ENCODE data around the gene TET2. TPM values are rescaled to one million over a fixed set of nuclear protein-coding genes. Genes with fewer than 3 reads are reported as not detected.
"Not testable (repeated sequence)": the region's sequence is repeated elsewhere in the genome, so short reads cannot be mapped to it uniquely, and the experiment has no call there.

TET2 gene
- total RNA-seq, 1 donor from 2014 or later = 52.4 TPM

DNA sequence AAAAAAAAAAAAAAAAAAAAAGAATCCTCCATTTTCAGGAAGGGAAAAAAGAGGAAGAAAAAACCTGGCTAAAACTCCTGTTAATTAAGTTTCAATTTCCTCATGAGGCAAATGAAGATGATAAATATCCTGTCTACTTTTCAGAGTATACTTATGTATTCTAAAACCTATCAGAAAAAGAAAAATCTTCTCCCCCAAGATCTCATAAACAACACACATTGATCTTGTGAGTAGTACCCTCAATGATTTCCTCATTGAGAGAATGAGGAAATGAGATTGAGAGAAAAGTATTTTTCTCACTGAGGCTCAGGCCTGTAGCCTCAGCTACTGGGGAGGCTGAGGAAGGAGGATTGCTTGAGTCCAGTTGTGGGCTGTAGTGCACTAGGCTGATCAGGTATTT is 146.7 kb downstream of the TET2 start:
- no peak for DNase-seq

DNA sequence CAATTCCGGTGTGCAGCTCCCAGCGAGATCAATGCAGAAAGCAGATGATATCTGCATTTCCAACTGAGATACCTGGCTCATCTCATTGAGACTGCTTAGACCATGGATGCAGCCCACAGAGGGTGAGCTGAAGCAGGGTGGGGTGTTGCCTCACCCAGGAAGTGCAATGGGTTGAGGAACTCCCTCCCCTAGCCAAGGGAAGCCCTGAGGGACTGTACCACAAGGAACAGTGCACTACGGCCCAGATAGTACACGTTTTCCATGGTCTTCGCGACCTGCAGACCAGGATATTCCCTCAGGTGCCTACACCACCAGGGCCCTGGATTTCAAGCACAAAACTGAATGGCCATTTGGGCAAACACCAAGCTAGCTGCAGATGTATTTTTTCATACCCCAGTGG is 150.0 kb downstream of the TET2 start:
- no peak for DNase-seq

DNA sequence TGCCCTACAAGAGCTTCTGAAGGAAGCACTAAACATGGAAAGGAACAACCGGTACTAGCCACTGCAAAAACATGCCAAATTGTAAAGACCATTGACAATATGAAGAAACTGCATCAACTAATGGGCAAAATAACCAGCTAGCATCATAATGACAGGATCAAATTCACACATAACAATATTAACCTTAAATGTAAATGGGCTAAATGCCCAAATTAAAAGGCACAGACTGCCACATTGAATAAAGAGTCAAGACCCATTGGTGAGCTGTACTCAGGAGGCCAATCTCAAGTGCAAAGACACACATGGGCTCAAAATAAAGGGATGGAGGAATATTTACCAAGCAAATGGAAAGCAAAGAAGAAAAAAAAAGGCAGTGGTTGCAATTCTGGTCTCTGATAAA is 152.4 kb downstream of the TET2 start:
- not testable (repeated sequence) for DNase-seq

DNA sequence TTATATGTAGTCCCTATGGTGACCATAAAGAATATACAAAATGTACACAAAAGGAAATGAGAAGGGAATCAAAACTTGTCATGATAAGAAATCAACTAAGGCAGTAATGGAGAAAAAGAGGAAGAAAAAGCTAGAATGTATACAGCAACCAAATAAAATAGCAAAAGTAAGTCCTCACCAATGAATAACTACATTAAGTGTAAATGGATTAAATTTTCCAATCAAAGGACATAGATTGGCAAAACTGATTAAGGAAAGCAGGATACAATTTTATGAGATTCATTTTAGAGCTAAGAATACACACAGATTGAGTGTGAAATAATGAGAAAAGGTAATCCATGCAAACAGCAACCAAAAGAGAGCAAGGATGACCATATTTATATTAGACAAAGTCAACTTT is 157.4 kb downstream of the TET2 start:
- no peak for DNase-seq

DNA sequence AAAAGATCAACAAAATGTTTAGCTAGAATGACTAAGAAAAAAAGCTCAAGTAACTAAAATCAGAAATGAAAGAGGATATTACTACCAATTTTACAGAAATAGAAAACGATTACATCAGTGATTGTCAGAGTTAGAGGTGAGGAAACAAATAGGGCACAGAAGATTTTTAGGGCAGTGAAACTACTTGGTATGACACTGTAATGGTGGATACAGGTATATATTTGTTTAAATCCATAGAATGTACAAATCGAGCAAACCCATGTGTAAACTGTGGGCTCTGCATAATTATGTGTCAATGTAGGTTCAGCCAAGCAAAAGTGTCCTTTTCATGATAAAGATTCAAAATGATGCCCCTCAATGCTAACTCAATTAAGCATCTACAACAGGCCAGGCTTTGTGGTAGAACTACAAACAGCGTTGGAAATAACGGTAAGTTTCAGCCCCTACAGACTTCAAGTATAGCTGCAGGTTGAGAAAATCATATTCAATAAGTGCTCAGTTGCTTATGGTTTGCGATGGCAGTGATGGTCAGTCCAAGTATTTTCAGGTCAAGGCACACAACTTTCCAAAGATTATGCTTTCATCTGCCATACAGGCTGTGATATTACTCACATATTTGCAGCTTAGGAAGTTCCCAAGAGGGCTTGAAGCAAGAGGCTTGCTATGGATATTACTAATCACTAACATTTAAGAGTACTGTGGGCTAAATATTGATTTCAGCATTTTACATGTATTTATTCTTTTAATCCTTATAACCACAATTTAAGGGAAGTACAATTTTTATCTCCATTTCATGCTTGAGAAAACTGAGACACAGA is 158.6 kb downstream of the TET2 start:
- DNase-seq = no peak

DNA sequence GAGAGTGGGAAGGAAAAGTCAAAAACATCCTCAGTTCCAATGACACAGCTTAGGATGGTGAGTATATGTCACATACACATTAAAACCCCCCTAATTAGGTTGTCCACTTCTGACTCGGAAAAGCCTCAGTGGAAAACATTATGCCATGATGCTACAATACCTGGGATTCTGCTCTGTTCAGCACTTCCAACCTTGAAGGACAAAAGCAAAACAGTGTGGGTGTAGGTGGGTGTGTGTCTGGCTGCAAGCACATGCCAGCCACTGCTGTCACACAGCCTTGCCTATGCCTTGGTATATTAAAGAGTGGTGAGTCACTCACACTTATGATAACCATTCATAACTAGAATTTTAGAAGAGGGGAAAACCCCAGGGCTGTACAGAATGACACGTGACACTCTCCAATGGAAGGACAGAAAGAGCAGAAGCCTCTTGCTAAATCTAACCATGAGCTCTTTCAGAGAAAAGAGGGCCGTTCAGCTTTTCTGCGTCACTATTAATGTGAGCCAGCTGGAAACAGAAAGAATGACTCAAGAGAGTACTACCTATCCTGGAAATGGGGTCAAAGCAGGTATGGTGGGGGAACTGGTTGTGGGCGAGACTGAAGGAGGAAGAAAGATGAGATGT is 159.6 kb downstream of the TET2 start:
- no peak for DNase-seq

DNA sequence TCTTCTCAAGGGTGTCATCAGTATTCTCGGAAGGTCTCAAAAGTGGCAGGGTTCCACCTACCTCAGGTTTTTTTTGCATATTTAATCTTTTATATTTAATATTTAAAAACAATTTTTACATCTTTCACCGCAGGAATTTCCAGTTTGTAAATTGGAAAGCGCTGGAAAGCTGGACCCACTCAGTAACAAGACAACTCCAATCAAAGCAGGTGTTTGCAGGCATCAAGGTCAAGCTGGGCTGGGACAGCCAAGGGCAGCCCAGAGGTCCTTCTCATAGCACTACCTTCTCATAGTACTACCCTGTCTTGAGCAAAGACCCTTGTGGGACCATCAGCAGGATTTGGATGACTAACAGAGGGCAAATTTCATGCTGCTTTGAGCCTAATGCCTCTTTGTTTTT is 160.1 kb downstream of the TET2 start:
- no peak for DNase-seq

DNA sequence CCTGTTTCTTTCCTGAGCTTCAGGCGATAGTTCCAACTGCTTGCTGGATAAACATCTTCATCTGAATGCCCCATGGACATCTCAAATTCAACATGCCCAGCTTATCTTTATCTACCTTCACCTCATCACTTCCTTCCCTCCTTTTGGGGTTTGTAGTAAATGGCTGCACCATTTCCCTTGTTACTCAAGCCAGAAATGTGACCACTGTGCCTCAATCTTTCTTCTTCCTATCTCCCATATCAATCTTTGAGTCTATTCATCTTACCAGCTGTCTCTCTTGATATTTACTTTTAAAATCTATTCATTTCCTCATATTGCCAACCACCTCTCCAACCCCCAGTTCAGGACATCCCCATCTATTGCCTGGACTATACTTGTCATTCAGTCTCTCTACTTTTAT is 171.8 kb downstream of the TET2 start:
- no peak for DNase-seq

DNA sequence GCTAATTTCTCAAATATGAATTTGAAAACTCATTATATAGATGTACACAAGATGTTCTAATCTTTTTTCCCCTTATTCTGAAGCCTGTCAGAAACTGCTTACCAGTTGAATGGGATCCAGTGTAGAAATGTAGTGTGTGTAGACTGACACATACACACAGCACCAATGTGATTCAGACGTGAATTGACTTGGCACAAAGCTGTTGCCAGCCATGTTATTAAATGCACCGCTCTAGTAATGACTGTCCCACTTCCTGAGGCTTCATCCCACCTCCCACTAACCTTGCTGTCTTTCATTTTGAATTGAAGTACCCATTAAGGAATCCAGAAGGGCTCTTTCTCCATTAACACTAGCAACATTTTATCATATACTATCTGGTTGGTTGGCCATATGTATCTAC is 180.5 kb downstream of the TET2 start:
- DNase-seq = no peak

DNA sequence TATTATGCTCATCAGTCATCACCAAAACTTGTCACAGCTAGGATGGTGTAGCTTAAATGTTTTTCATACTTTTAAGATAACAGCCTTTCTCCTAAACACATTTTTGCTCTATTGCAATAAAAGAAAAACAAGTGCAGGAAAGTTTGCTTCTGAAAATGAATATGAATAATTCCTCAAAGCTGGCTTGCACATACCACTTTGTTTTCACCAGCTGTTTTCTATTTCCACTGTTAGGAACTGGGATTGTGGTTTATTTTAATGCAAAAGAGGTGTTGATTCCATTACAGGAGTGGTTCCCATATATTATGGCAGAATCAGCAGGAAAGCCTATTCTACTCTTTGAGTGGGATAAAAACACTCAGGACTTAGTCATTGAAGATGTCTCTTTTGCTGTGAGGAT is 181.3 kb downstream of the TET2 start:
- no peak for DNase-seq

DNA sequence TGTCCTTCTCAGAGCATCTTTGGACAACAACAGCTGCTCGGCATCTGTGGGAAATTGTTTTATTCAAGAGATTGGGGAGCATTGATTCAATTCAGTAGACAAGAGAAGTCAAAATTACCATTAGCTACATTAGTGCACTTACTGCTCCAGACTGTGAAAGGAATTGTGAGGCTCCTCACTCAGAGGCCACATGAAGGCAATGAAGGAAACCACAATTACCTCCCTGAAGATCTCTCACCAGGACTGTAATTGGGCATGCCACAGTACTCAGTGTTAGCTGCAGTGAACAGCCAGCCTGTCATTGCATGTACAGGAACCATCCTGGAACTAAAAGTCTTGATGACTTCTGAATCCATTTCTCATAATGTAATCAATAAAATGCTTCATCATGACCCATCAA is 182.4 kb downstream of the TET2 start:
- DNase-seq = no peak

Small RNAs within 50 kb of the gene (small RNA-seq; reads per million reads assigned to genes)
- gene RF00322 (ENCODE audit: low replicate concordance) (not detected), gene RN7SL89P (ENCODE audit: low replicate concordance) (not detected)

Measured in tongue (tissue), 3 donors.